Measurements from ENCODE around the gene SHC1.
A peak's percentile ranks its signal among the peaks of the same experiment; 100 is the strongest.

Gene SHC1

GRCh38 chr1:154937988-154938386 is 32.6 kb downstream of the SHC1 start:
- no peak for DNase-seq (ENCODE audit: low read depth in 2 of 2)

GRCh38 chr1:154937085-154937987 is 33.2 kb downstream of the SHC1 start:
- peak; percentile 86 for DNase-seq (ENCODE audit: low read depth in 2 of 2)

GRCh38 chr1:154936555-154937084 is 33.9 kb downstream of the SHC1 start, which contains the start of gene PMVK:
Gene PMVK (minus strand): TSS chr1:154936719. CDS start chr1:154936685, 34 bp downstream.
- peak; percentile 90 to 93 for DNase-seq (ENCODE audit: low read depth in 2 of 2)

GRCh38 chr1:154935749-154936554 is 34.6 kb downstream of the SHC1 start:
- DNase-seq (ENCODE audit: low read depth in 2 of 2), result no peak

- no peak for DNase-seq (ENCODE audit: low read depth in 2 of 2)
Observed at GRCh38 chr1:154934358-154934948, 36.1 kb downstream of the SHC1 start.

GRCh38 chr1:154931940-154932487 is 38.5 kb downstream of the SHC1 start:
- DNase-seq (ENCODE audit: low read depth in 2 of 2), result no peak

GRCh38 chr1:154926201-154926600 is 44.3 kb downstream of the SHC1 start:
- DNase-seq (ENCODE audit: low read depth in 2 of 2), result no peak

GRCh38 chr1:154925335-154926170 is 45.0 kb downstream of the SHC1 start:
- no peak for DNase-seq (ENCODE audit: low read depth in 2 of 2)

- DNase-seq (ENCODE audit: low read depth in 2 of 2), result no peak
Observed at GRCh38 chr1:154923695-154924094, 46.9 kb downstream of the SHC1 start.

- no peak for DNase-seq (ENCODE audit: low read depth in 2 of 2)
Observed at GRCh38 chr1:154913273-154913672, 57.3 kb downstream of the SHC1 start.

GRCh38 chr1:154912755-154913154 is 57.8 kb downstream of the SHC1 start:
- DNase-seq (ENCODE audit: low read depth in 2 of 2), result no peak
